B cell (primary cell): ENCODE data around the gene AOPEP. TPM values are rescaled to one million over a fixed set of nuclear protein-coding genes. Genes with fewer than 3 reads are reported as not detected.

Source experiments
- ATAC-seq: fragments of 200-7000 bp; cut with Tn5 transposase; one replicate; pipeline ENCODE4 v1.10.0; 2021; ENCODE audit warnings: low read depth, mild to moderate bottlenecking, moderate number of reproducible peaks, moderate library complexity
- CTCF ChIA-PET: fragments of 350-600 bp; sonication (Branson Sonifier 250); formaldehyde crosslinking; loops from one replicate; lab custom pipeline; 2021; ENCODE audit warnings: antibody characterized with exemption, inconsistent platforms; lab: Charles Lee
- POLR2A ChIA-PET: fragments of 350-600 bp; sonication (Branson Sonifier 250); formaldehyde crosslinking; loops from one replicate; lab custom pipeline; 2021; ENCODE audit warnings: antibody characterized with exemption; lab: Charles Lee
- DNase-seq: peaks from one replicate; pipeline ENCODE4 v3.0.0; 2013
- H2AFZ ChIP-seq: 2 replicates; pipeline ENCODE4 v1.6.1; 2012; ENCODE audit warnings: mild to moderate bottlenecking, low read depth, low read length; ENCODE audit not compliant: insufficient read depth, poor library complexity, severe bottlenecking
- H3K27ac ChIP-seq, 2 donors: 1 replicate in 1 of 2; 2 replicates in 1 of 2; pipeline ENCODE4 v1.5.1; 2012 to 2013; ENCODE audit warnings: low read length in 2 of 2, mild to moderate bottlenecking in 2 of 2, moderate library complexity in 1 of 2
- H3K27me3 ChIP-seq, 4 experiments: fragments of 200-600 bp in 1 of 4; sonication (generic) in 1 of 4; replicated peaks in 1 of 4; 1 replicate in 2 of 4; 2 replicates in 2 of 4; pipeline versions ENCODE4 v1.6.1 to v1.7.0; 2013 to 2016; ENCODE audit warnings: low read length in 3 of 4, mild to moderate bottlenecking in 2 of 4, mixed read lengths in 1 of 4, moderate library complexity in 1 of 4; ENCODE audit not compliant: insufficient read depth in 4 of 4, control insufficient read depth in 3 of 4; ENCODE audit errors: control extremely low read depth in 1 of 4
- H3K36me3 ChIP-seq, 2 experiments: replicated peaks in 1 of 2; 1 replicate in 1 of 2; 2 replicates in 1 of 2; pipeline versions ENCODE4 v1.6.1 to v1.7.1; 2013; ENCODE audit warnings: low read length in 1 of 2; ENCODE audit not compliant: insufficient read depth in 2 of 2, control insufficient read depth in 1 of 2; ENCODE audit errors: control extremely low read depth in 1 of 2, extremely low read depth in 1 of 2
- H3K4me1 ChIP-seq, 2 donors: fragments of 200-600 bp in 1 of 2; sonication (generic) in 1 of 2; 1 replicate in 1 of 2; 2 replicates in 1 of 2; pipeline versions ENCODE4 v1.5.1 to v1.6.1; 2013 to 2017; ENCODE audit warnings: low read length in 2 of 2; ENCODE audit not compliant: control insufficient read depth in 2 of 2, insufficient read depth in 2 of 2
- H3K4me2 ChIP-seq: replicated peaks from 2 replicates; pipeline ENCODE3; 2012; ENCODE audit warnings: mild to moderate bottlenecking, low read depth, low read length; ENCODE audit not compliant: poor library complexity, severe bottlenecking
- H3K4me3 ChIP-seq, 5 experiments: fragments of 200-600 bp in 1 of 5; sonication (generic) in 1 of 5; 1 replicate in 3 of 5; 2 replicates in 2 of 5; pipeline versions ENCODE4 v1.5.1 to v1.7.0; 2011 to 2016; ENCODE audit warnings: low read length in 4 of 5, mild to moderate bottlenecking in 4 of 5, low read depth in 2 of 5, control low read depth in 1 of 5, moderate library complexity in 1 of 5; ENCODE audit not compliant: insufficient read depth in 1 of 5; ENCODE audit errors: control extremely low read depth in 1 of 5, extremely low read depth in 1 of 5
- H3K79me2 ChIP-seq: fragments of 200-600 bp; sonication (generic); one replicate; pipeline ENCODE4 v1.6.0; 2016; ENCODE audit warnings: low read length; ENCODE audit not compliant: control insufficient read depth, insufficient read depth
- H3K9ac ChIP-seq: fragments of 200-600 bp; sonication (generic); 2 replicates; pipeline ENCODE4 v1.6.1; 2017; ENCODE audit warnings: mild to moderate bottlenecking, low read length, moderate library complexity
- H3K9me3 ChIP-seq, 3 donors: one replicate each; pipeline versions ENCODE4 v1.6.1 to v1.7.1; 2013; ENCODE audit warnings: low read length in 2 of 3; ENCODE audit not compliant: control insufficient read depth in 2 of 3, insufficient read depth in 1 of 3; ENCODE audit errors: control extremely low read depth in 1 of 3
- H4K20me1 ChIP-seq: 2 replicates; pipeline ENCODE4 v1.6.0; 2012; ENCODE audit warnings: mild to moderate bottlenecking, low read length; ENCODE audit not compliant: insufficient read depth, control insufficient read depth, poor library complexity, severe bottlenecking
- H3K27ac Mint-ChIP-seq: one replicate; pipeline ENCODE4 v1.8.0; 2021; ENCODE audit warnings: mixed read lengths
- H3K27me3 Mint-ChIP-seq: one replicate; pipeline ENCODE4 v1.8.0; 2021; ENCODE audit warnings: mixed read lengths
- H3K4me1 Mint-ChIP-seq: one replicate; pipeline ENCODE4 v1.8.0; 2021; ENCODE audit warnings: mixed read lengths
- H3K4me3 Mint-ChIP-seq: one replicate; pipeline ENCODE4 v1.8.0; 2021; ENCODE audit warnings: mixed read lengths
- H3K9me3 Mint-ChIP-seq: one replicate; pipeline ENCODE4 v1.8.0; 2022; ENCODE audit warnings: mixed read lengths; ENCODE audit not compliant: insufficient read depth
- CTCF ChIP-seq: fragments of 200-600 bp; IDR thresholded peaks from one replicate; pipeline ENCODE4 v1.8.0; 2022; ENCODE audit warnings: antibody characterized with exemption, mild to moderate bottlenecking
- EZH2 ChIP-seq: IDR thresholded peaks from 2 replicates; pipeline ENCODE4 v1.6.1; 2012; ENCODE audit warnings: borderline replicate concordance, low read depth, mild to moderate bottlenecking, moderate library complexity, low read length; ENCODE audit not compliant: insufficient read depth, poor library complexity, severe bottlenecking
- WGBS: methylation state at CpG from one replicate; pipeline ENCODE4 v1.1.5; 2013; ENCODE audit warnings: missing lambda C conversion rate; ENCODE audit not compliant: insufficient coverage; 5-methylcytosine and 5-hydroxymethylcytosine counted together
- intact Hi-C: fragments of 100-400 bp; cut with micrococcal nuclease; formaldehyde crosslinking; loops from one replicate; pipeline ENCODE4 v1.10.0; 2022
- polyA plus RNA-seq: library from polyadenylated mRNA; depleted of rRNA; stranded (reverse); fragments of >200 nt; gene quantifications from 2 replicates; pipeline ENCODE4 v1.2.3, GENCODE V29; 2012
- total RNA-seq, 2 donors: library from RNA; stranded (reverse); fragments of 120-200 nt in 1 of 2; gene quantifications; 1 replicate in 1 of 2; 2 replicates in 1 of 2; pipeline versions ENCODE4 v1.2.3 to v1.2.4, GENCODE V29; 2013 to 2022

The AOPEP gene
- total and polyA plus RNA-seq, 2 donors (not counting 1 experiment from before 2014, with no cell fraction given) = 5.1 to 35.8 TPM

GRCh38 chr9:94907264-94907936 is 180.9 kb downstream of the AOPEP start:
- H3K4me3 ChIP-seq = no peak overlapping the region
- H3K4me2 ChIP-seq = no peak overlapping the region
- Mint-ChIP-seq H3K9me3 (no peaks in the 10 kb centered on the region), H3K4me3 (no peak overlapping the region), H3K27me3 (no peaks in the 10 kb centered on the region), H3K27ac (no peak overlapping the region), H3K4me1 (no peaks in the 10 kb centered on the region)
- no peak overlapping the region for H3K27ac ChIP-seq
- no peak overlapping the region for H2AFZ ChIP-seq
- intact Hi-C loops = no loop called here
- no peaks in the 10 kb centered on the region for H3K27me3 ChIP-seq
- H3K36me3 ChIP-seq = no peaks in the 10 kb centered on the region
- no peaks in the 10 kb centered on the region for H3K79me2 ChIP-seq
- WGBS = 95% methylated on average over 5 of the region's 8 CpGs
- POLR2A ChIA-PET = no interaction called here
- TF ChIP-seq CTCF (no peak), EZH2 (no peak)
- ATAC-seq (no peak), DNase-seq (no peak)
- H3K9me3 ChIP-seq = no peaks in the 10 kb centered on the region
- H3K4me1 ChIP-seq = no peaks in the 10 kb centered on the region
- H4K20me1 ChIP-seq = no peaks in the 10 kb centered on the region
- no peak overlapping the region for H3K9ac ChIP-seq
- CTCF ChIA-PET = interaction anchor here (0.6 kb wide), 1 partner anchor 1534 kb away, joined by 3 read pairs; no protein-coding TSS in a partner anchor

GRCh38 chr9:94908011-94908563 is 181.6 kb downstream of the AOPEP start:
- H3K27me3 Mint-ChIP-seq = no peaks in the 10 kb centered on the region
- no peak overlapping the region for H3K4me3 Mint-ChIP-seq
- no peaks in the 10 kb centered on the region for H3K9me3 Mint-ChIP-seq
- H3K27ac ChIP-seq = no peak overlapping the region
- 83% methylated on average over 3 of the region's 9 CpGs for WGBS
- no peaks in the 10 kb centered on the region for H3K4me1 Mint-ChIP-seq
- H4K20me1 ChIP-seq = no peaks in the 10 kb centered on the region
- H3K36me3 ChIP-seq = no peaks in the 10 kb centered on the region
- no peak overlapping the region for H3K4me3 ChIP-seq
- TF ChIP-seq CTCF (no peak), EZH2 (no peak)
- no peak overlapping the region for H3K4me2 ChIP-seq
- intact Hi-C loops = no loop called here
- ChIA-PET POLR2A (no interaction called here), CTCF (interaction anchor here (0.6 kb wide), 1 partner anchor 1533 kb away, joined by 3 read pairs; no protein-coding TSS in a partner anchor)
- no peak for ATAC-seq
- no peak overlapping the region for H2AFZ ChIP-seq
- H3K4me1 ChIP-seq = no peaks in the 10 kb centered on the region
- H3K79me2 ChIP-seq = no peaks in the 10 kb centered on the region
- H3K9ac ChIP-seq = no peak overlapping the region
- DNase-seq = no peak
- H3K9me3 ChIP-seq = no peaks in the 10 kb centered on the region
- H3K27me3 ChIP-seq = no peaks in the 10 kb centered on the region
- H3K27ac Mint-ChIP-seq = no peak overlapping the region
